Mucosa of descending colon (tissue), 3 donors: Measurements from ENCODE around the gene GRIN3B. TPM values are rescaled to one million over a fixed set of nuclear protein-coding genes. Genes with fewer than 3 reads are reported as not detected.

ENCODE experiments used
- ATAC-seq: fragments of 200-7000 bp; cut with Tn5 transposase; one replicate; pipeline ENCODE4 v1.9.1; 2020; ENCODE audit warnings: mild to moderate bottlenecking, moderate library complexity
- DNase-seq, 3 donors: peaks; one replicate each; pipeline ENCODE4 v3.0.0-alpha.2; 2020
- H3K36me3 ChIP-seq: fragments of 200-600 bp; one replicate; pipeline ENCODE4 v1.8.0; 2021; ENCODE audit warnings: low read depth, mild to moderate bottlenecking
- H3K4me1 ChIP-seq: fragments of 200-600 bp; one replicate; pipeline ENCODE4 v1.8.0; 2021; ENCODE audit warnings: low read depth, mild to moderate bottlenecking
- H3K4me3 ChIP-seq: fragments of 200-600 bp; one replicate; pipeline ENCODE4 v1.8.0; 2021; ENCODE audit warnings: mild to moderate bottlenecking
- H3K9me3 ChIP-seq: fragments of 200-600 bp; one replicate; pipeline ENCODE4 v1.8.0; 2021; ENCODE audit warnings: mild to moderate bottlenecking
- intact Hi-C, 2 donors: fragments of 100-400 bp; cut with DNase I in 1 of 2; cut with micrococcal nuclease in 1 of 2; formaldehyde crosslinking; loops; one replicate each; pipeline versions ENCODE4 v1.11.0 to v1.11.1; 2022; cut with DNase I, micrococcal nuclease
- total RNA-seq, 3 donors: library from RNA; stranded (reverse); fragmentation: NEBNext Ultra II Directional in 2 of 3; extraction: Animal tissue kit (Norgen Biotek cat#: 25700) in 2 of 3; gene quantifications; one replicate each; pipeline versions ENCODE4 v1.2.1 to v1.2.4, GENCODE V29; 2021 to 2023
- TF ChIP-seq, protein P1 (sequence below): fragments of 200-600 bp; IDR thresholded peaks from one replicate; pipeline ENCODE4 v1.8.0; 2022; ENCODE audit warnings: antibody characterized with exemption, mild to moderate bottlenecking
- donor health status: DM: no; HTN: no; CAD: no; lungs with moderate emphysema.
- donor health status: DM: no; HTN: no; CAD: no.
- donor health status: DM: no; HTN: yes; CAD: no.

The GRIN3B gene
- total RNA-seq, 3 donors from 2014 or later: not detected

DNA sequence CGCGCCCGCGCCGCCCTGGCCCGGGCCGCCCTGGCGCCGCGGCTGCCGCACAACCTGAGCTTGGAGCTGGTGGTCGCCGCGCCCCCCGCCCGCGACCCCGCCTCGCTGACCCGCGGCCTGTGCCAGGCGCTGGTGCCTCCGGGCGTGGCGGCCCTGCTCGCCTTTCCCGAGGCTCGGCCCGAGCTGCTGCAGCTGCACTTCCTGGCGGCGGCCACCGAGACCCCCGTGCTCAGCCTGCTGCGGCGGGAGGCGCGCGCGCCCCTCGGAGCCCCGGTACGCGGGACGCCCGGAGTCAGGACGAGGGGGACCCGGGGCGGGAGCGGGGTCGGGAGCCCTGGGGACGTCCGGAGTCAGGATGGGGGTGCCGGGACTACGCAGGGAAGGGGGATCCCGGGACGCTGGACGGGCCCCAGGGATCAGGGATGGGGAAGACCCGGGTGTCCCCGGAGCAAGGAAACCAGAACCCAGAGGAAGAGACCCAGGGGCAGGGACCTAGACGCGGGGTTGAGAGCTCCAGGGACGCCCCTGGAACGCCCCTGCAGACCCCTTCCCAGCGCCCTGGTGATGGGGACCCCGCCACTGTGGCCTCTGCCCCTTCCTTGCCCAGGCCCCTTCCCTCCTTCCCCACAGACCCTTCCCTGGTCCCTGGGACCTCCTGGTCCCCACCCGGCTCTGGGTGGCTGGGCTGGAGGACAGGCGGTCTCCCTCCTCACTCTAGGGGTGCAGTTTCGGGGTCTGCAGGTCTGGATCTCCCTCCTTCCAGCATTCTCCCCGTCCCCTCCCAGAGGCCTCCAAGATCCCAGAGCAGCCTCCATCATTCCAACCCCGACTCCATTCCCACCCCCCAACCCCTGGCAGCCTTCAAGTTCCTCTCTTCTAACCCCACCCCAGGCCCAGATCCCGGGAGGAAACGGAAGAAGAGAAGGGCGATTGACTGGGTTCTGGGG lies 645 bp downstream of the GRIN3B start:
- intact Hi-C loops: no loop called here
- TF ChIP-seq, protein P1, sequence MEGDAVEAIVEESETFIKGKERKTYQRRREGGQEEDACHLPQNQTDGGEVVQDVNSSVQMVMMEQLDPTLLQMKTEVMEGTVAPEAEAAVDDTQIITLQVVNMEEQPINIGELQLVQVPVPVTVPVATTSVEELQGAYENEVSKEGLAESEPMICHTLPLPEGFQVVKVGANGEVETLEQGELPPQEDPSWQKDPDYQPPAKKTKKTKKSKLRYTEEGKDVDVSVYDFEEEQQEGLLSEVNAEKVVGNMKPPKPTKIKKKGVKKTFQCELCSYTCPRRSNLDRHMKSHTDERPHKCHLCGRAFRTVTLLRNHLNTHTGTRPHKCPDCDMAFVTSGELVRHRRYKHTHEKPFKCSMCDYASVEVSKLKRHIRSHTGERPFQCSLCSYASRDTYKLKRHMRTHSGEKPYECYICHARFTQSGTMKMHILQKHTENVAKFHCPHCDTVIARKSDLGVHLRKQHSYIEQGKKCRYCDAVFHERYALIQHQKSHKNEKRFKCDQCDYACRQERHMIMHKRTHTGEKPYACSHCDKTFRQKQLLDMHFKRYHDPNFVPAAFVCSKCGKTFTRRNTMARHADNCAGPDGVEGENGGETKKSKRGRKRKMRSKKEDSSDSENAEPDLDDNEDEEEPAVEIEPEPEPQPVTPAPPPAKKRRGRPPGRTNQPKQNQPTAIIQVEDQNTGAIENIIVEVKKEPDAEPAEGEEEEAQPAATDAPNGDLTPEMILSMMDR: no peak
- Histone ChIP-seq H3K4me3 (no peak overlapping the region), H3K9me3 (no peaks in the 10 kb centered on the region), H3K36me3 (no peaks in the 10 kb centered on the region), H3K4me1 (peaks cover 13% of the 10 kb centered on the region)
- ATAC-seq (no peak), DNase-seq (no peak)

DNA sequence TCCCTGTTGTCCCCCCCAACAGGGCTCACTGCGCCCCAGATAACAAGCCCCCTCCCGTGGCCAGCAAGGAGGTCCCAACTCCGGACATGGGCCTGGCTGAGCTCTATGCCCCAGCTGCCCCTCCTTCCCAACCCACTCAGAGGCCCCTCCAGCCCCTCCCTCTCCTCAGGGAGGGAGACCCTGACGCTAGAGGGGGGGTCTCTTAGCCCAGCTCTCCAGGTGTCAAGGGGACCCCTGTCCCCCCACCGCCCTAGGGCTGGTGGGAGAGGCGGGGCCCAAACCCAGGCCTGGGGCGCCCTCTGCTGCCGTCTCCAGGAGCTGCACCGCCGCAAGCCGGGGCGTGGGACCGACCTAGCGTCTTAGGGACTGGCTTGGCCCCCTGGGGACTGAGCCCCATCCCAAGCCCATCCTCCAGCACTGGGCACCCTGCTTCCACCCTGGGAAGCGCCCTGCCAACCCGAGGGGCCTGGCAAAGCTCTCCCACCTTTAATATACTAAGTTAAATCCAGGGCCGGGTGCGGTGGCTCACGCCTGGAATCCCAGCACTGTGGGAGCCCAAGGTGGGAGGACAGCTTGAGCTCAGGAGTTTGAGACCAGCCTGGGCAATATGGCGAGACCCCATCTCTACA lies 1.4 kb downstream of the GRIN3B start:
- DNase-seq: peak; percentile 64 to 76 (median 67)
- TF ChIP-seq, protein P1: peak; percentile 89

DNA sequence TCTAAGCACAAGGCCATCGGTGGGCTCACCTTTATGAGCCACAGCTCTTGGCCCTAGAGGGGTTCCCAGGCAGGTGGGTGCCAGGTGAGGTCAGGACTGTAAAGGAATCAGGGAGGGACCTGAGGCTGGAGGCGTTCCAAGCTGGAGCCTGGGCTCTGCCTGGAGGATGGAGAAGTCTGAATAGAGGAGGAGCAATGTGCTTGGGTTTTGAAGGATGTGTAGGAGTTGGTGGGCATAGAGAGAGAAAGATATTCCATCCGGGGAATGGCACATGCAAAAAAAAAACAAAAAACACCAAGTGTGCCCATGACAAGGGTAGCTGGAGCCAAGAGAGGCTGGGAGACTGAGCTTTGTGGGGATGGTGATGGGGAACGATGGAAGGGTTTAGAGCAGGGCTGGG lies 2.4 kb downstream of the GRIN3B start:
- TF ChIP-seq, protein P1: no peak
- H3K9me3 ChIP-seq: no peaks in the 10 kb centered on the region
- H3K4me3 ChIP-seq: no peak overlapping the region
- DNase-seq (no peak), ATAC-seq (no peak)
- H3K36me3 ChIP-seq: no peaks in the 10 kb centered on the region
- intact Hi-C loops: no loop called here
- peaks cover 6% of the 10 kb centered on the region for H3K4me1 ChIP-seq

More for the DNA sequence above, 1.4 kb downstream of the GRIN3B start:
- peaks cover 6% of the 10 kb centered on the region for H3K4me1 ChIP-seq
- H3K4me3 ChIP-seq: no peak overlapping the region
- intact Hi-C loops: no loop called here
- no peaks in the 10 kb centered on the region for H3K36me3 ChIP-seq
- no peaks in the 10 kb centered on the region for H3K9me3 ChIP-seq
- peak; percentile 76 for ATAC-seq

DNA sequence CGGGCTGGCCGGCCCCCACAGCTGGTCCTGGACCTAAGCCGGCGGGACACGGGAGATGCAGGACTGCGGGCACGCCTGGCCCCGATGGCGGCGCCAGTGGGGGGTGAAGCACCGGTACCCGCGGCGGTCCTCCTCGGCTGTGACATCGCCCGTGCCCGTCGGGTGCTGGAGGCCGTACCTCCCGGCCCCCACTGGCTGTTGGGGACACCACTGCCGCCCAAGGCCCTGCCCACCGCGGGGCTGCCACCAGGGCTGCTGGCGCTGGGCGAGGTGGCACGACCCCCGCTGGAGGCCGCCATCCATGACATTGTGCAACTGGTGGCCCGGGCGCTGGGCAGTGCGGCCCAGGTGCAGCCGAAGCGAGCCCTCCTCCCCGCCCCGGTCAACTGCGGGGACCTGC lies 3.1 kb downstream of the GRIN3B start:
- intact Hi-C loops: no loop called here
- no peak for ATAC-seq
- TF ChIP-seq, protein P1: no peak
- no peaks in the 10 kb centered on the region for H3K9me3 ChIP-seq
- H3K4me1 ChIP-seq: peaks cover 6% of the 10 kb centered on the region
- DNase-seq: peak in 1 of 3 donors; percentile 50
- H3K36me3 ChIP-seq: no peaks in the 10 kb centered on the region
- no peak overlapping the region for H3K4me3 ChIP-seq

DNA sequence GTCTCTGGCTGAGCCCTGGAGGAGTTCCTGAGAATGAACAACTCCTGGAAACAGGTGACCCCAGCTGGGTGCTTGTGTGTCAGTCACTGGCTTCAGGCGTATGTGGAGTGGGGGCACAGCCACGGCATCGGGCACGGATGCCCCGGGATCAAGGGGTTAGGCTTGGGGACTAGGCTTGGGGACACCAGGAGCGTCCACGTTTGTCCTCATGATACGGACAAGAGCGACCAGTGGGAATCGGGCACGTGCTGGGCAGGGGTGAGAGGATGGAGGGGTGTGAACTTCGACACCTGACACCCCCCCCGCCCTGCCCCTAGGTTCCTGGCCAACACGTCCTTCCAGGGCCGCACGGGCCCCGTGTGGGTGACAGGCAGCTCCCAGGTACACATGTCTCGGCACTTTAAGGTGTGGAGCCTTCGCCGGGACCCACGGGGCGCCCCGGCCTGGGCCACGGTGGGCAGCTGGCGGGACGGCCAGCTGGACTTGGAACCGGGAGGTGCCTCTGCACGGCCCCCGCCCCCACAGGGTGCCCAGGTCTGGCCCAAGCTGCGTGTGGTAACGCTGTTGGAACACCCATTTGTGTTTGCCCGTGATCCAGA lies 4.1 kb downstream of the GRIN3B start:
- H3K36me3 ChIP-seq: peaks cover 3% of the 10 kb centered on the region
- TF ChIP-seq, protein P1: no peak
- H3K4me3 ChIP-seq: no peak overlapping the region
- H3K4me1 ChIP-seq: peaks cover 6% of the 10 kb centered on the region
- intact Hi-C loops: no loop called here
- ATAC-seq (no peak), DNase-seq (no peak)
- H3K9me3 ChIP-seq: no peaks in the 10 kb centered on the region
